ENCODE measurements around the gene NEDD4.
A peak's percentile ranks its signal among the peaks of the same experiment; 100 is the strongest.
"Not testable (repeated sequence)": the region's sequence is repeated elsewhere in the genome, so short reads cannot be mapped to it uniquely, and the experiment has no call there.

The NEDD4 gene

DNA sequence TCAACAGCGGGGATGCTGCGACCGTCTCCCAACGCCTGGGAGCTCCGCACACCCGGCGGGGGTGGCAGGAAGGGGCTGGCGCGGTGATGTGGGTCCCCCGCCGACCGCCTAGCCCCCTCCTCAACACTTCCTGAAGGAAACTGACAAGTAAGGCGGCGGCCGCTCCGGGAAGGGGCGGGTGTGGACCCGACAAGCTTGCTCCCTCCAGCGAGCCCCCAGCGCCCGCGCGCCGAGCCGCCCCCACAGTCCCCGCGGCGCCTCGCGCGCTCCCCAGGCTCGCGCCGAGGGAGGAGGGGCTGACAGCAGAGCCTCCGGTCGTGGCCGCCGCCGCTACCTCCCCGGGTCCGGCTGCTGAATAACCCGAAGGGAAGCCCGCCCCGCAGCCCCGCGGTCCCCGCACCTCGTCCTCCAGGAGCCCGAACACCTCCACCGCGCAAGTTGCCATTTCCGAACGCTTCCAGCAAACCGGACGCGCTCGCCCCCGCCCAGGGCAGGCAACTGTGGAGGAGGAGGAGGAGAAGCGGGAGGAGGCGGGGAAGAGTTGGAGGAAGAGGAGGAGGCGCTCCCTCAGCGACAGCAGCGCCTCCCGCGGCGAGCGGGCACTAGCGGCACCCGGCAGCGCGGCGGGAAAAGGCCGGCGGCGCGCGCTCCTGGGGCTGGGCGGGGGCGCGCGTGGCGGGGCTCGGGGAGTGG, at the start of gene NEDD4:
Gene NEDD4, minus strand, starts transcription at position 502 of the 693 bp plus-strand sequence. Its CDS starts 57 bp downstream, at position 445.
- Mint-ChIP-seq H3K9me3 (no peaks in the 10 kb centered on the region), H3K4me3 (peak within 1 kb of the TSS; percentile 92), H3K27ac (peak within 1 kb of the TSS; percentile 79), H3K27me3 (peaks cover 2% of the 10 kb centered on the region), H3K36me3 (no peaks in the 10 kb centered on the region), H3K4me1 (peaks cover 27% of the 10 kb centered on the region)

DNA sequence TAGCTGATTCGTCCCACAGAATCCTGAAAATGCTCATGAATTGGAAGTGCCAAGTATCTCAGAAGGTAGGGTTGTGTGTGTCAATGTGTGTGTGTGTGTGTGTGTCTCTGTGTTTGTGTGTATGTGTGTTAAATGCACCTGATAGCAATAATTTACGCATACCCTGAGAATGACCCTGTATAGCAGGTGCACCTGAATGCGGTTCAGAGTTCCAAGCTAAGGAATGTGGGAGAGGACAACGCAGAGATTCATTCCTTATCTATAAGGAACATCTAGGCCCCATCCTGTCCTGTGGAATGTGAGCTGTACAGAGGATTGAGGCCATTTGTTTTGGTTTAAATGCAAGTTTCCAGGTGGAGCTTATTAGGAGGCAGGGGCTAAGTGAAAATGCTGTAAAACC, 49.1 kb upstream of the NEDD4 start:
- H3K27me3 Mint-ChIP-seq, result no peaks in the 10 kb centered on the region
- H3K36me3 Mint-ChIP-seq, result peaks cover 2% of the 10 kb centered on the region
- peak overlapping the region; percentile 83 for H3K27ac Mint-ChIP-seq
- H3K4me3 Mint-ChIP-seq, result peak overlapping the region; percentile 72
- peaks cover 55% of the 10 kb centered on the region for H3K4me1 Mint-ChIP-seq
- H3K9me3 Mint-ChIP-seq, result peaks cover 9% of the 10 kb centered on the region

DNA sequence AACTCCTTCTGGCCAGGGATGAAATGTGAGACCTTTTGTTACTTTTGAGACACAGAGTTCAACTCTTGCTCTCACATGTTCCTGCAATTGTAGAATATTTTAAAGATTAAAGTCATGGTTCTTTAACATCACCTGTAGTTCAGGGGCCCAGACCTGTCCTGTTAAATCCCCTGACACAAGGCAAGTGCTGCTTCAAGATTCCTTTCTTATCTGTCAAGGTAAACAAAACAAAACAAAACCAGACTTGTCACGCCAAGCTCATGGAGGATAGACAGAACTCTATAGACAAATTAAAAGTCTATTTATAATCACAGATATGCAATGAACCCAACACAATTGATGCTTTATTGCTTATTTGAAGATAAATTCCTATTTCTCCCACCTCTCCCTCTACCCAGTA, 48.6 kb upstream of the NEDD4 start:
- H3K27me3 Mint-ChIP-seq, result no peaks in the 10 kb centered on the region
- H3K27ac Mint-ChIP-seq, result peak overlapping the region; percentile 83
- H3K4me3 Mint-ChIP-seq, result peak overlapping the region; percentile 72
- peaks cover 2% of the 10 kb centered on the region for H3K36me3 Mint-ChIP-seq
- H3K9me3 Mint-ChIP-seq, result peaks cover 9% of the 10 kb centered on the region
- peaks cover 56% of the 10 kb centered on the region for H3K4me1 Mint-ChIP-seq

GRCh38 chr15:56040081-56041035, 46.9 kb upstream of the NEDD4 start:
- H3K4me1 Mint-ChIP-seq, result peaks cover 56% of the 10 kb centered on the region

DNA sequence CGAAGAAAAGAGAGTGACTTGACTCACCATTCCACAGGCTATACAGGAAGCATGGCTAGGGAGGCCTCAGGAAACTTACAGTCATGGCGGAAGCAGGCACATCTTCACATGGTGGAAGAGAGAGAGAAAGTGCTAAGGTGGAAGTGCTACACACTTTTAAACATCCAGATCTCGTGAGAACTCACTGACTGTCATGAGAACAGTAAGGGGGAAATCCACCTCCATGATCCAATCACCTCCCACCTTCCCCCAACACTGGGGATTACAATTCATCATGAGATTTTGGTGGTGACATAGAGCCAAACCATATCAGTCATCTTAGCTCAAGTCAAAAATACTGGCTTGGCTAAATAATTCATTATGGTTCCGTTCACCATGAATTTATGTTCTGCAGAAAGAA, 45.3 kb upstream of the NEDD4 start:
- Mint-ChIP-seq H3K4me1 (peaks cover 47% of the 10 kb centered on the region), H3K4me3 (peak overlapping the region; percentile 4), H3K27me3 (no peaks in the 10 kb centered on the region), H3K27ac (peak overlapping the region; percentile 27), H3K9me3 (peaks cover 4% of the 10 kb centered on the region), H3K36me3 (no peaks in the 10 kb centered on the region)

More at GRCh38 chr15:56040081-56041035, 46.9 kb upstream of the NEDD4 start:
- H3K9me3 Mint-ChIP-seq, result peaks cover 9% of the 10 kb centered on the region
- H3K27ac Mint-ChIP-seq, result peak overlapping the region; percentile 89
- H3K36me3 Mint-ChIP-seq, result peaks cover 2% of the 10 kb centered on the region
- H3K4me3 Mint-ChIP-seq, result peak overlapping the region; percentile 38
- H3K27me3 Mint-ChIP-seq, result no peaks in the 10 kb centered on the region

DNA sequence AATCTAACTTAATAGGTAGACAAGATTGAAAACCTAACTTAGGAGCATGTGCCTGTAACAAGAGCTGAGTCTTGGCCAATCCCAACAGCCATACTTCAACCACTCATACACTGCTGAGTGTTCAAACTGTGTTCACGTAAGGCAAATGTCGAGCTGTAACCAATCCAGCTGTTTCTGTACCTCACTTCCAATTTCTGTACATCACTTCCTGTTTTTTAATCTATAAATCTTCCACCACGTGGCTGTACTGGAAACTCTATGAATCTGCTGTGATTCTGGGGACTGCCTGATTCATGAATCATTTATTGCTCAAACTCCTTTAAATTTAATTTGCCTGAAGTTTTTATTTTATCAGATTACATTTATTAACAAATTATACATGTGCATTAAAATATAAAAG, 44.6 kb upstream of the NEDD4 start:
- Mint-ChIP-seq H3K36me3 (no peaks in the 10 kb centered on the region), H3K4me1 (peaks cover 40% of the 10 kb centered on the region), H3K27me3 (no peaks in the 10 kb centered on the region), H3K9me3 (peaks cover 2% of the 10 kb centered on the region), H3K27ac (peak overlapping the region; percentile 75), H3K4me3 (peak overlapping the region; percentile 19)

GRCh38 chr15:56036546-56037067, 43.2 kb upstream of the NEDD4 start:
- Mint-ChIP-seq H3K9me3 (no peaks in the 10 kb centered on the region), H3K4me3 (no peak overlapping the region)

DNA sequence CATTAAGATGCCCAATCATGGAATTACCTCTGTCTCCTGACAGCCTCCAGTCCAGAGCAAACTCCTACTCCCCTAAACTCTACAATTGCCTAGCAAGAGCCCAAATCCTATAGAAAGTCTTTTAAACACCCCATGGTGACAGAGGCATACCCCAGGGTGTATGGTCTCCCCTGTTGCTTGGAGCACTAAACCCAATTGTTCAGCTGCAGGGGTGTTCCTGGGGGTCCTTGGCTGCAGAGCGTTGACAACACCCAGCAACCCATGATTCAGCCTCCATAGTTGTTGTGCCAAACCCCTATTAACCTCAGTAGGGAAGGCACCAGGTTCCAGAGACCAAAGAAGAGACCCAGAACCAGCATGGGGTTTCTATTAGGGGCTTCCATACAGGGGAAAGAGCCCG, 41.8 kb upstream of the NEDD4 start:
- no peak overlapping the region for H3K27ac Mint-ChIP-seq
- no peaks in the 10 kb centered on the region for H3K9me3 Mint-ChIP-seq
- no peak overlapping the region for H3K4me3 Mint-ChIP-seq
- H3K4me1 Mint-ChIP-seq, result peaks cover 20% of the 10 kb centered on the region
- H3K36me3 Mint-ChIP-seq, result no peaks in the 10 kb centered on the region
- no peaks in the 10 kb centered on the region for H3K27me3 Mint-ChIP-seq

More at GRCh38 chr15:56036546-56037067, 43.2 kb upstream of the NEDD4 start:
- Mint-ChIP-seq H3K4me1 (peaks cover 29% of the 10 kb centered on the region), H3K36me3 (no peaks in the 10 kb centered on the region), H3K27ac (no peak overlapping the region), H3K27me3 (no peaks in the 10 kb centered on the region)

GRCh38 chr15:56034514-56034913, 41.1 kb upstream of the NEDD4 start:
- no peaks in the 10 kb centered on the region for H3K9me3 Mint-ChIP-seq
- H3K27ac Mint-ChIP-seq, result no peak overlapping the region
- no peaks in the 10 kb centered on the region for H3K27me3 Mint-ChIP-seq
- H3K36me3 Mint-ChIP-seq, result no peaks in the 10 kb centered on the region
- no peak overlapping the region for H3K4me3 Mint-ChIP-seq
- peaks cover 17% of the 10 kb centered on the region for H3K4me1 Mint-ChIP-seq

- H3K4me1 Mint-ChIP-seq, result no peaks in the 10 kb centered on the region
- H3K27ac Mint-ChIP-seq, result no peak overlapping the region
- H3K9me3 Mint-ChIP-seq, result no peaks in the 10 kb centered on the region
Observed at GRCh38 chr15:56032373-56032772, 39.0 kb upstream of the NEDD4 start.

GRCh38 chr15:56031836-56032235, 38.4 kb upstream of the NEDD4 start:
- Mint-ChIP-seq H3K4me1 (no peaks in the 10 kb centered on the region), H3K27ac (no peak overlapping the region), H3K36me3 (no peaks in the 10 kb centered on the region), H3K9me3 (no peaks in the 10 kb centered on the region), H3K27me3 (no peaks in the 10 kb centered on the region), H3K4me3 (no peak overlapping the region)

More at GRCh38 chr15:56032373-56032772, 39.0 kb upstream of the NEDD4 start:
- Mint-ChIP-seq H3K27me3 (no peaks in the 10 kb centered on the region), H3K36me3 (no peaks in the 10 kb centered on the region), H3K4me3 (no peak overlapping the region)

DNA sequence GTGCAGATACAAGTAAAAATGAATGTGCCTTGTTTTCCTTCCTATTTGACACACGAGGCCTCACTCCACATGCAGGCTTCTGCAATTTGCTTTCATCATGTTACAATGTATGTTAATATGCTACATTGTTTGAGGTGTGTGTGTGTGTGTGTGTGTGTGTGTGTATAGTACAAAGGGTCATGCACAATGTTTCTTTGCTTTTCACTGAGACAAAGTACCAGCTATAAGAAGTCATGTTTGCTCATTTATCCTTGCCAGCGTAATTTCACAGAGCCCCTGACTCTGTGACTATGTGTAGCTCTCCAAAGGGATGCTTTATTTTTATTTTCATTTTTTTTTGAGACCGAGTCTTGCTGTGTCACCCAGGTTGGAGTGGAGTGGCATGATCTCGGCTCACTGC, 38.0 kb upstream of the NEDD4 start:
- Mint-ChIP-seq H3K4me1 (no peaks in the 10 kb centered on the region), H3K27me3 (no peaks in the 10 kb centered on the region), H3K4me3 (no peak overlapping the region), H3K36me3 (no peaks in the 10 kb centered on the region), H3K27ac (no peak overlapping the region), H3K9me3 (no peaks in the 10 kb centered on the region)

GRCh38 chr15:56028430-56028829, 35.0 kb upstream of the NEDD4 start:
- Mint-ChIP-seq H3K9me3 (no peaks in the 10 kb centered on the region), H3K27me3 (no peaks in the 10 kb centered on the region), H3K4me1 (no peaks in the 10 kb centered on the region), H3K36me3 (peaks cover 2% of the 10 kb centered on the region), H3K27ac (no peak overlapping the region), H3K4me3 (no peak overlapping the region)

- not testable (repeated sequence) for H3K27me3 Mint-ChIP-seq, H3K9me3 Mint-ChIP-seq, H3K27ac Mint-ChIP-seq, H3K4me1 Mint-ChIP-seq, H3K4me3 Mint-ChIP-seq, H3K36me3 Mint-ChIP-seq
Observed at GRCh38 chr15:56023160-56023559, 29.7 kb upstream of the NEDD4 start.

DNA sequence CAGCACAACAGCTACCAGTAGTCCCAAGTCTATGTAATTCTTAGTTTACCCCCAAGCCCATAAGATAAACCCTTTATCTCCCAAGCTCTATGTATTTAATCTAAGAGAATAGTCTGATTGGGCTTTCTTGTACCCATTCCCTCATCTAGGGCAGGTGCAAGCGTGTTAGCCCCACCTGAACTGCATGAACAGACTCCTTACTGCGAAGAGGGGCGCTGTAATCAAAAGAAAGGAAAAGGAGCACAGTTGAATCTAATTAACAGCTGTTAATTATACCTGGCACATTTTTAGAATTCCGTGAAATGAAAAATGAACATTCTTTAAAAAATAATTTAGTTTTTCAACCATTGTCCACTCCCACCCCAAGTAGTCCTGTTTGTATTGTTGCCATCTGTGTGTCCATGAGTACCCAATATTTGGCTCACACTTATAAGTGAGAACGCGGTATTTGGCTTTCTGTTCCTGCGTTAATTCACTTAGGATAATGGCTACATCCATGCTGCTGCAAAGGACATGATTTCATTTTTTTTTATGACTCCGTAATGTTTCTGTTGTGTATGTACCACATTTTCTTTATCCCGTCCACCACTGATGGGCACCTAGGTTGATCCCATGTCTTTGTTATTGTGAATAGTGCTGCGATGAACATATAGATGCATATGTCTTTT, 26.5 kb upstream of the NEDD4 start:
- H3K4me3 Mint-ChIP-seq, result no peak overlapping the region
- H3K9me3 Mint-ChIP-seq, result peaks cover 6% of the 10 kb centered on the region
- H3K27ac Mint-ChIP-seq, result no peak overlapping the region
- H3K36me3 Mint-ChIP-seq, result peaks cover 1% of the 10 kb centered on the region
- H3K27me3 Mint-ChIP-seq, result peaks cover 3% of the 10 kb centered on the region
- H3K4me1 Mint-ChIP-seq, result no peaks in the 10 kb centered on the region

Data from activated naive CD4-positive, alpha-beta T cell treated with anti-CD3 and anti-CD28 coated beads, Interleukin-2, amount 50 U/mL, for 24 hours (primary cell).